Smooth muscle cell (in vitro differentiated cells): ENCODE data around the gene ITPK1. TPM values are rescaled to one million over a fixed set of nuclear protein-coding genes. Genes with fewer than 3 reads are reported as not detected.

ENCODE experiments used
- DNase-seq: peaks from one replicate; lab custom pipeline; 2025; ENCODE audit not compliant: unreplicated experiment; lab: John Stamatoyannopoulos, UW
- H2AFZ ChIP-seq: fragments of 200-600 bp; sonication (generic); 2 replicates; pipeline ENCODE4 v1.6.0; 2016; ENCODE audit warnings: antibody characterized with exemption, low read depth, mild to moderate bottlenecking
- H3F3A ChIP-seq: fragments of 200-600 bp; sonication (generic); 2 replicates; pipeline ENCODE4 v1.6.0; 2017; ENCODE audit warnings: antibody characterized with exemption, low read depth
- H3K27ac ChIP-seq: fragments of 200-600 bp; sonication (generic); 2 replicates; pipeline ENCODE4 v1.5.1; 2016; ENCODE audit warnings: low read depth, mild to moderate bottlenecking
- H3K27me3 ChIP-seq: fragments of 200-600 bp; sonication (generic); 2 replicates; pipeline ENCODE4 v1.6.1; 2016; ENCODE audit warnings: low read depth, mild to moderate bottlenecking
- H3K36me3 ChIP-seq: fragments of 200-600 bp; sonication (generic); 2 replicates; pipeline ENCODE4 v1.5.1; 2016; ENCODE audit warnings: low read depth
- H3K4me1 ChIP-seq: fragments of 200-600 bp; sonication (generic); 2 replicates; pipeline ENCODE4 v1.5.1; 2016; ENCODE audit warnings: low read depth
- H3K4me2 ChIP-seq: fragments of 200-600 bp; sonication (generic); 2 replicates; pipeline ENCODE4 v1.6.0; 2016; ENCODE audit warnings: mild to moderate bottlenecking
- H3K4me3 ChIP-seq: fragments of 200-600 bp; sonication (generic); 2 replicates; pipeline ENCODE4 v1.5.1; 2016; ENCODE audit warnings: mild to moderate bottlenecking
- H3K79me2 ChIP-seq: fragments of 200-600 bp; sonication (generic); 2 replicates; pipeline ENCODE4 v1.6.0; 2016; ENCODE audit warnings: low read depth, mild to moderate bottlenecking
- H3K9ac ChIP-seq: fragments of 200-600 bp; sonication (generic); 2 replicates; pipeline ENCODE4 v1.6.0; 2016; ENCODE audit warnings: low read depth
- H3K9me3 ChIP-seq: fragments of 200-600 bp; sonication (generic); replicated peaks from 2 replicates; pipeline ENCODE4 v1.5.1; 2016; ENCODE audit warnings: low read depth
- H4K20me1 ChIP-seq: fragments of 200-600 bp; sonication (generic); 2 replicates; pipeline ENCODE4 v1.6.0; 2016; ENCODE audit warnings: low read depth
- CTCF ChIP-seq: fragments of 200-600 bp; sonication (generic); IDR thresholded peaks from 2 replicates; pipeline ENCODE4 v1.5.1; 2017; ENCODE audit warnings: borderline replicate concordance, mild to moderate bottlenecking, antibody characterized with exemption; ENCODE audit not compliant: insufficient read depth, poor library complexity, severe bottlenecking
- WGBS: methylation state at CpG from one replicate; pipeline ENCODE4 v1.1.7; 2016; ENCODE audit warnings: low lambda C conversion rate; 5-methylcytosine and 5-hydroxymethylcytosine counted together
- polyA plus RNA-seq: library from polyadenylated mRNA; unstranded; fragments of >200 nt; fragmentation: Nextera tagmentation; extraction: Ambion mirVana; gene quantifications from 2 replicates; pipeline ENCODE4 v1.2.1, GENCODE V29; 2016
- total RNA-seq: library from RNA; depleted of rRNA; stranded (reverse); fragments of >200 nt; gene quantifications from 2 replicates; pipeline ENCODE4 v1.2.3, GENCODE V29; 2014

The ITPK1 gene
- total and polyA plus RNA-seq, 2 experiments from 2014 or later, result 9.2 to 14.2 TPM

GRCh38 chr14:93128725-93129459 is 13.2 kb upstream of the ITPK1 start:
- WGBS, result 75% methylated on average over 3 of the region's 3 CpGs
- H3K9ac ChIP-seq, result no peak overlapping the region

GRCh38 chr14:93126111-93126510 is 10.4 kb upstream of the ITPK1 start:
- H3K9me3 ChIP-seq, result no peaks in the 10 kb centered on the region
- no peak overlapping the region for H2AFZ ChIP-seq
- no peak overlapping the region for H3K4me2 ChIP-seq
- WGBS, result 95% methylated on average over 9 of the region's 9 CpGs
- H3K4me1 ChIP-seq, result no peaks in the 10 kb centered on the region
- H4K20me1 ChIP-seq, result no peaks in the 10 kb centered on the region
- H3K27me3 ChIP-seq, result no peaks in the 10 kb centered on the region
- no peaks in the 10 kb centered on the region for H3K36me3 ChIP-seq
- no peak overlapping the region for H3K4me3 ChIP-seq
- no peak for DNase-seq
- no peak overlapping the region for H3K9ac ChIP-seq
- no peaks in the 10 kb centered on the region for H3K79me2 ChIP-seq
- no peak overlapping the region for H3K27ac ChIP-seq
- no peaks in the 10 kb centered on the region for H3F3A ChIP-seq
- no peak for TF ChIP-seq CTCF

More at GRCh38 chr14:93128725-93129459, 13.2 kb upstream of the ITPK1 start:
- Histone ChIP-seq H3K4me3 (no peak overlapping the region), H3K4me1 (no peaks in the 10 kb centered on the region), H3F3A (no peaks in the 10 kb centered on the region), H3K27me3 (no peaks in the 10 kb centered on the region), H2AFZ (no peak overlapping the region), H3K4me2 (no peak overlapping the region), H3K36me3 (no peaks in the 10 kb centered on the region), H3K9me3 (no peaks in the 10 kb centered on the region), H3K79me2 (no peaks in the 10 kb centered on the region), H3K27ac (no peak overlapping the region), H4K20me1 (no peaks in the 10 kb centered on the region)
- no peak for DNase-seq
- no peak for TF ChIP-seq CTCF

- Histone ChIP-seq H3K4me1 (no peaks in the 10 kb centered on the region), H2AFZ (no peak overlapping the region)
- 80% methylated on average over 6 of the region's 6 CpGs for WGBS
These were observed 7.1 kb upstream of the ITPK1 start for GRCh38 chr14:93122826-93123225.

More at GRCh38 chr14:93122826-93123225, 7.1 kb upstream of the ITPK1 start:
- no peak for DNase-seq
- no peaks in the 10 kb centered on the region for H3K27me3 ChIP-seq
- no peak overlapping the region for H3K27ac ChIP-seq
- no peaks in the 10 kb centered on the region for H3K36me3 ChIP-seq
- H3K9me3 ChIP-seq, result no peaks in the 10 kb centered on the region
- no peaks in the 10 kb centered on the region for H4K20me1 ChIP-seq
- no peaks in the 10 kb centered on the region for H3K79me2 ChIP-seq
- no peaks in the 10 kb centered on the region for H3F3A ChIP-seq
- H3K4me2 ChIP-seq, result no peak overlapping the region
- H3K4me3 ChIP-seq, result no peak overlapping the region
- no peak for TF ChIP-seq CTCF
- no peak overlapping the region for H3K9ac ChIP-seq
